ENCODE data around the gene BCL11B. TPM values are rescaled to one million over a fixed set of nuclear protein-coding genes. Genes with fewer than 3 reads are reported as not detected.

BCL11B gene
- total and polyA plus RNA-seq, 4 donors: 0.04 to 0.42 (median 0.16) TPM

DNA sequence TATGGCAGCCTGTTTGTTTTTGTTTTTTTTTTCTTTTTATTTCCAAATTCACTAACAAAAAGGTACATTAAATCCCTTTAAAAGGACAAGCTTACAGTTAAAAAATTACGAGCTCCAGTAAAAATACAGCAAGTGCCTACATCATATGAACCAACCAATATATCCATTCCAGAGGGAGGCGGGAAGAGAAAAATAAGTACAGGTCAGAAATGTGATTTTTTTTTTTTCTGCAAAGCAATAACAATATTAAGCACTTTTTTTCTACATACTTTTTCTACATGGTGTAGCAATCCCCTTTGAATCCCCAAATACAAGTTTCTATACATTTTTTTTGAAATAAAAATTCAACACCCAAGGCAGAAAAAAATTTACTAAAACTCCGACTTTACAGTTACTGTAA is 100.6 kb downstream of the BCL11B start:
- Histone ChIP-seq H3K4me1 (ENCODE audit: control insufficient read depth in 4 of 4, insufficient read depth in 4 of 4, low read length in 3 of 4) (no peaks in the 10 kb centered on the region), H3K27ac (ENCODE audit: low read depth in 1 of 2, low read length in 2 of 2) (no peak overlapping the region), H3K9me3 (ENCODE audit: control insufficient read depth in 4 of 4, low read length in 3 of 4) (no peaks in the 10 kb centered on the region), H3K9ac (ENCODE audit: low read depth in 1 of 2, low read length in 2 of 2) (no peak overlapping the region), H3K36me3 (ENCODE audit: control insufficient read depth in 4 of 4, insufficient read depth in 3 of 4, low read depth in 1 of 4, low read length in 3 of 4) (no peaks in the 10 kb centered on the region), H3K27me3 (ENCODE audit: control insufficient read depth in 4 of 4, insufficient read depth in 4 of 4, low read length in 3 of 4) (peaks cover 0 to 6% (median 0%) of the 10 kb centered on the region in 4 donors), H3K4me3 (ENCODE audit: low read depth in 1 of 3, low read length in 3 of 3) (no peak overlapping the region)
- 81% methylated on average over 3 of the region's 3 CpGs for WGBS
- TF ChIP-seq, protein P1, sequence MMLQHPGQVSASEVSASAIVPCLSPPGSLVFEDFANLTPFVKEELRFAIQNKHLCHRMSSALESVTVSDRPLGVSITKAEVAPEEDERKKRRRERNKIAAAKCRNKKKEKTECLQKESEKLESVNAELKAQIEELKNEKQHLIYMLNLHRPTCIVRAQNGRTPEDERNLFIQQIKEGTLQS (IDR thresholded peaks at IDR 0.05): no peak
- TF ChIP-seq FOXA1 (IDR thresholded peaks at IDR 0.05): no peak
- TF ChIP-seq SP1 (IDR thresholded peaks at IDR 0.05): no peak
- no peak for TF ChIP-seq HNF4A (conservative IDR thresholded peaks at IDR 0.05)
- TF ChIP-seq, protein P2, sequence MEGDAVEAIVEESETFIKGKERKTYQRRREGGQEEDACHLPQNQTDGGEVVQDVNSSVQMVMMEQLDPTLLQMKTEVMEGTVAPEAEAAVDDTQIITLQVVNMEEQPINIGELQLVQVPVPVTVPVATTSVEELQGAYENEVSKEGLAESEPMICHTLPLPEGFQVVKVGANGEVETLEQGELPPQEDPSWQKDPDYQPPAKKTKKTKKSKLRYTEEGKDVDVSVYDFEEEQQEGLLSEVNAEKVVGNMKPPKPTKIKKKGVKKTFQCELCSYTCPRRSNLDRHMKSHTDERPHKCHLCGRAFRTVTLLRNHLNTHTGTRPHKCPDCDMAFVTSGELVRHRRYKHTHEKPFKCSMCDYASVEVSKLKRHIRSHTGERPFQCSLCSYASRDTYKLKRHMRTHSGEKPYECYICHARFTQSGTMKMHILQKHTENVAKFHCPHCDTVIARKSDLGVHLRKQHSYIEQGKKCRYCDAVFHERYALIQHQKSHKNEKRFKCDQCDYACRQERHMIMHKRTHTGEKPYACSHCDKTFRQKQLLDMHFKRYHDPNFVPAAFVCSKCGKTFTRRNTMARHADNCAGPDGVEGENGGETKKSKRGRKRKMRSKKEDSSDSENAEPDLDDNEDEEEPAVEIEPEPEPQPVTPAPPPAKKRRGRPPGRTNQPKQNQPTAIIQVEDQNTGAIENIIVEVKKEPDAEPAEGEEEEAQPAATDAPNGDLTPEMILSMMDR (IDR thresholded peaks at IDR 0.05; ENCODE audit: low read depth, low read length, missing input control): no peak
- TF ChIP-seq FOXA2 (IDR thresholded peaks at IDR 0.05): no peak
- TF ChIP-seq RAD21 (IDR thresholded peaks at IDR 0.05): no peak
- TF ChIP-seq EGR1 (IDR thresholded peaks at IDR 0.05; ENCODE audit: low read depth in 2 of 2): no peak
- TF ChIP-seq, protein P3, sequence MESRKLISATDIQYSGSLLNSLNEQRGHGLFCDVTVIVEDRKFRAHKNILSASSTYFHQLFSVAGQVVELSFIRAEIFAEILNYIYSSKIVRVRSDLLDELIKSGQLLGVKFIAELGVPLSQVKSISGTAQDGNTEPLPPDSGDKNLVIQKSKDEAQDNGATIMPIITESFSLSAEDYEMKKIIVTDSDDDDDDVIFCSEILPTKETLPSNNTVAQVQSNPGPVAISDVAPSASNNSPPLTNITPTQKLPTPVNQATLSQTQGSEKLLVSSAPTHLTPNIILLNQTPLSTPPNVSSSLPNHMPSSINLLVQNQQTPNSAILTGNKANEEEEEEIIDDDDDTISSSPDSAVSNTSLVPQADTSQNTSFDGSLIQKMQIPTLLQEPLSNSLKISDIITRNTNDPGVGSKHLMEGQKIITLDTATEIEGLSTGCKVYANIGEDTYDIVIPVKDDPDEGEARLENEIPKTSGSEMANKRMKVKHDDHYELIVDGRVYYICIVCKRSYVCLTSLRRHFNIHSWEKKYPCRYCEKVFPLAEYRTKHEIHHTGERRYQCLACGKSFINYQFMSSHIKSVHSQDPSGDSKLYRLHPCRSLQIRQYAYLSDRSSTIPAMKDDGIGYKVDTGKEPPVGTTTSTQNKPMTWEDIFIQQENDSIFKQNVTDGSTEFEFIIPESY (IDR thresholded peaks at IDR 0.05): no peak
- TF ChIP-seq RXRA (IDR thresholded peaks at IDR 0.05): no peak
- no peak for TF ChIP-seq JUND (IDR thresholded peaks at IDR 0.05)
- no peak for TF ChIP-seq REST (IDR thresholded peaks at IDR 0.05)
- no peak for TF ChIP-seq GABPA (IDR thresholded peaks at IDR 0.05 in 1 of 2, conservative IDR thresholded peaks at IDR 0.05 in 1 of 2)
- TF ChIP-seq HNF4G (IDR thresholded peaks at IDR 0.05): no peak
- no peak for TF ChIP-seq YY1 (IDR thresholded peaks at IDR 0.05)
- DNase-seq (ENCODE audit: low spot score): no peak

GRCh38 chr14:99169776-99170356 is 102.1 kb downstream of the BCL11B start:
- H3K9me3 ChIP-seq (ENCODE audit: control insufficient read depth in 4 of 4, low read length in 3 of 4): no peaks in the 10 kb centered on the region
- no peak overlapping the region for H3K27ac ChIP-seq (ENCODE audit: low read depth in 1 of 2, low read length in 2 of 2)
- no peak overlapping the region for H3K9ac ChIP-seq (ENCODE audit: low read depth in 1 of 2, low read length in 2 of 2)
- no peaks in the 10 kb centered on the region for H3K4me1 ChIP-seq (ENCODE audit: control insufficient read depth in 4 of 4, insufficient read depth in 4 of 4, low read length in 3 of 4)
- no peaks in the 10 kb centered on the region for H3K36me3 ChIP-seq (ENCODE audit: control insufficient read depth in 4 of 4, insufficient read depth in 3 of 4, low read depth in 1 of 4, low read length in 3 of 4)
- no peak overlapping the region for H3K4me3 ChIP-seq (ENCODE audit: low read depth in 1 of 3, low read length in 3 of 3)
- no peak for DNase-seq (ENCODE audit: low spot score)
- 80% methylated on average over 7 of the region's 7 CpGs for WGBS
- peaks cover 0 to 6% (median 0%) of the 10 kb centered on the region in 4 donors for H3K27me3 ChIP-seq (ENCODE audit: control insufficient read depth in 4 of 4, insufficient read depth in 4 of 4, low read length in 3 of 4)
- TF ChIP-seq RAD21 (IDR thresholded peaks at IDR 0.05): no peak
- TF ChIP-seq SP1 (IDR thresholded peaks at IDR 0.05): no peak
- no peak for TF ChIP-seq NR2F2 (IDR thresholded peaks at IDR 0.05)
- TF ChIP-seq MAX (IDR thresholded peaks at IDR 0.05): no peak
- no peak for TF ChIP-seq REST (IDR thresholded peaks at IDR 0.05)
- TF ChIP-seq, protein P2 (IDR thresholded peaks at IDR 0.05; ENCODE audit: low read depth, low read length, missing input control): no peak
- TF ChIP-seq HNF4G (IDR thresholded peaks at IDR 0.05): no peak
- TF ChIP-seq FOXA2 (IDR thresholded peaks at IDR 0.05): no peak
- TF ChIP-seq, protein P1 (IDR thresholded peaks at IDR 0.05): no peak

Measured in liver (tissue), 9 donors.